ENCODE data around the gene MZF1.

- TF ChIP-seq CTCF (IDR thresholded peaks at IDR 0.05), result no peak
- TF ChIP-seq REST (IDR thresholded peaks at IDR 0.05; ENCODE audit: insufficient read depth in 1 of 2, low read depth in 2 of 2, low read length in 1 of 2), result 0 out of 4 replicates have a peak, but pooled peaks of 1 of the 2 experiments have one; percentile 12
- peak; percentile 98 for TF ChIP-seq POLR2AphosphoS5 (IDR thresholded peaks at IDR 0.05; ENCODE audit: low read depth, low read length)
- peak; percentile 97 for TF ChIP-seq SIN3A (IDR thresholded peaks at IDR 0.05; ENCODE audit: borderline replicate concordance, insufficient read depth, low read depth, low read length)
These were observed 29.1 kb downstream of the MZF1 start, which contains the start of gene TRIM28 for GRCh38 chr19:58543826-58544590.

All from Panc1 (cell line).